Liver (tissue), 9 donors: Measurements from ENCODE around the gene SMARCC1. TPM values are rescaled to one million over a fixed set of nuclear protein-coding genes. Genes with fewer than 3 reads are reported as not detected.

ENCODE experiments used
- DNase-seq: peaks from one replicate; pipeline ENCODE4 v3.0.0-alpha.2; 2017; ENCODE audit warnings: low spot score
- H3K27ac ChIP-seq, 2 donors: one replicate each; pipeline ENCODE4 v1.7.0; 2013; ENCODE audit warnings: inconsistent platforms in 2 of 2, low read length in 2 of 2, control low read depth in 1 of 2, low read depth in 1 of 2, mild to moderate bottlenecking in 1 of 2
- H3K27me3 ChIP-seq, 4 donors: one replicate each; pipeline versions ENCODE4 v1.6.1 to v1.7.0; 2013; ENCODE audit warnings: low read length in 3 of 4, inconsistent platforms in 1 of 4, mild to moderate bottlenecking in 1 of 4, moderate library complexity in 1 of 4; ENCODE audit not compliant: control insufficient read depth in 4 of 4, insufficient read depth in 4 of 4
- H3K36me3 ChIP-seq, 4 donors: one replicate each; pipeline versions ENCODE4 v1.6.1 to v1.7.0; 2013; ENCODE audit warnings: low read length in 3 of 4, mild to moderate bottlenecking in 3 of 4, low read depth in 1 of 4, moderate library complexity in 1 of 4; ENCODE audit not compliant: control insufficient read depth in 4 of 4, insufficient read depth in 3 of 4
- H3K4me1 ChIP-seq, 4 donors: one replicate each; pipeline versions ENCODE4 v1.6.1 to v1.7.0; 2013; ENCODE audit warnings: low read length in 3 of 4, mild to moderate bottlenecking in 3 of 4, moderate library complexity in 1 of 4; ENCODE audit not compliant: control insufficient read depth in 4 of 4, insufficient read depth in 4 of 4
- H3K4me3 ChIP-seq, 3 donors: one replicate each; pipeline versions ENCODE4 v1.6.1 to v1.7.0; 2013; ENCODE audit warnings: low read length in 3 of 3, control low read depth in 1 of 3, low read depth in 1 of 3, mild to moderate bottlenecking in 1 of 3
- H3K9ac ChIP-seq, 2 donors: one replicate each; pipeline ENCODE4 v1.7.0; 2013; ENCODE audit warnings: low read length in 2 of 2, mild to moderate bottlenecking in 2 of 2, moderate library complexity in 2 of 2, control low read depth in 1 of 2, low read depth in 1 of 2
- H3K9me3 ChIP-seq, 4 donors: one replicate each; pipeline versions ENCODE4 v1.6.1 to v1.7.0; 2013; ENCODE audit warnings: low read length in 3 of 4; ENCODE audit not compliant: control insufficient read depth in 4 of 4
- ATF3 ChIP-seq: IDR thresholded peaks from 2 replicates; pipeline ENCODE4 v1.6.1; 2016; ENCODE audit warnings: antibody characterized with exemption
- EGR1 ChIP-seq, 2 donors: IDR thresholded peaks; 2 replicates each; pipeline ENCODE4 v1.6.1; 2016 to 2018; ENCODE audit warnings: antibody characterized with exemption in 2 of 2, low read depth in 2 of 2
- FOXA1 ChIP-seq: IDR thresholded peaks from 2 replicates; pipeline ENCODE4 v1.6.1; 2016; ENCODE audit warnings: antibody characterized with exemption
- FOXA2 ChIP-seq: IDR thresholded peaks from 2 replicates; pipeline ENCODE4 v1.6.1; 2016; ENCODE audit warnings: antibody characterized with exemption
- GABPA ChIP-seq, 2 donors: IDR thresholded peaks in 1 of 2; conservative IDR thresholded peaks in 1 of 2; 2 replicates each; pipeline ENCODE4 v1.6.1; 2016; ENCODE audit warnings: antibody characterized with exemption in 2 of 2, mild to moderate bottlenecking in 1 of 2, moderate library complexity in 1 of 2
- HNF4G ChIP-seq: IDR thresholded peaks from 2 replicates; pipeline ENCODE4 v1.6.1; 2016; ENCODE audit warnings: antibody characterized with exemption
- NR2F2 ChIP-seq: IDR thresholded peaks from 2 replicates; pipeline ENCODE4 v1.6.1; 2016; ENCODE audit warnings: antibody characterized with exemption
- RAD21 ChIP-seq, 2 donors: IDR thresholded peaks; 2 replicates each; pipeline ENCODE4 v1.6.1; 2016; ENCODE audit warnings: antibody characterized with exemption in 2 of 2, mild to moderate bottlenecking in 2 of 2
- TAF1 ChIP-seq: conservative IDR thresholded peaks from 2 replicates; pipeline ENCODE4 v1.6.1; 2016; ENCODE audit warnings: antibody characterized with exemption, mild to moderate bottlenecking
- ZBTB33 ChIP-seq: IDR thresholded peaks from 2 replicates; pipeline ENCODE4 v1.6.1; 2016; ENCODE audit warnings: antibody characterized with exemption
- WGBS: extraction: QIAGEN DNeasy Blood & Tissue Kit; methylation state at CpG from one replicate; pipeline ENCODE4 v1.1.7; 2013; 5-methylcytosine and 5-hydroxymethylcytosine counted together
- polyA plus RNA-seq, 2 donors: library from polyadenylated mRNA; stranded (reverse) in 1 of 2; unstranded in 1 of 2; fragments of 200-250 nt in 1 of 2; fragments of >200 nt in 1 of 2; fragmentation: Nextera tagmentation in 1 of 2; extraction: Ambion mirVana in 1 of 2; gene quantifications; one replicate each; pipeline versions ENCODE4 v1.2.1 to v1.2.3, GENCODE V29; 2013 to 2015
- total RNA-seq, 2 donors: library from RNA; depleted of rRNA; stranded (reverse); fragments of >200 nt; gene quantifications; one replicate each; pipeline ENCODE4 v1.2.3, GENCODE V29; 2014
- TF ChIP-seq, protein P1 (sequence below): IDR thresholded peaks from 2 replicates; pipeline ENCODE4 v1.6.1; 2016; ENCODE audit warnings: antibody characterized with exemption, mild to moderate bottlenecking
- TF ChIP-seq, protein P2 (sequence below): fragments of 150-350 bp; IDR thresholded peaks from 2 replicates; pipeline ENCODE4 v1.5.1; 2017; ENCODE audit warnings: improper control_type of control experiment, low read depth, low read length; ENCODE audit not compliant: missing input control
- donor health status: healthy.
- donor health status: healthy.
- donor health status: healthy.
- donor health status: healthy.
- donor health status: healthy.

SMARCC1 gene
- total and polyA plus RNA-seq, 4 donors, result 6.6 to 19.8 (median 12.6) TPM

DNA sequence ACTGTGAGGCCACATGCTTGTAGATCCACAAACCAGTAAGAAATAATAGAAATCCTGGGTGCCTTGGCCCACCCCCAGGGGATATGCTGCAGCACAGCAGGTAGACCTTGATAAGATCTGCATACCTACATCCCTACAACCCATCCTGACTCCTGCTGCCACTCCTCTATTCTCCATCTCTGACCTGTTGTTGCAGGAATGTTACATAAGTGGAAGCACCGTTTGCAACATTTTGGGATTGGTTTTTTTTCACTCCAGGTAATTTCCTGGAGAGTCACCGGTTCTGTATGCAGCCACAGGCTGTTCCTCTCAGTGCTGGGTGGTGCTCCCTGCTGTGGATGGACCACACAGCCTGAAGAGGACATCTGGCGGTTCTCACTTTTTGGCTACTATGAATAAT is 186.9 kb downstream of the SMARCC1 start:
- H3K36me3 ChIP-seq, result peaks cover 1 to 28% (median 16%) of the 10 kb centered on the region in 4 donors
- H3K9ac ChIP-seq, result no peak overlapping the region
- no peak overlapping the region for H3K27ac ChIP-seq
- TF ChIP-seq FOXA1 (no peak), NR2F2 (no peak), ZBTB33 (no peak), EGR1 (IDR thresholded peaks at IDR 0.05; ENCODE audit: low read depth in 2 of 2) (no peak)
- no peaks in the 10 kb centered on the region for H3K9me3 ChIP-seq
- DNase-seq, result no peak
- H3K4me3 ChIP-seq, result no peak overlapping the region
- H3K4me1 ChIP-seq, result no peaks in the 10 kb centered on the region
- WGBS, result 81% methylated on average over 3 of the region's 3 CpGs
- no peaks in the 10 kb centered on the region for H3K27me3 ChIP-seq

DNA sequence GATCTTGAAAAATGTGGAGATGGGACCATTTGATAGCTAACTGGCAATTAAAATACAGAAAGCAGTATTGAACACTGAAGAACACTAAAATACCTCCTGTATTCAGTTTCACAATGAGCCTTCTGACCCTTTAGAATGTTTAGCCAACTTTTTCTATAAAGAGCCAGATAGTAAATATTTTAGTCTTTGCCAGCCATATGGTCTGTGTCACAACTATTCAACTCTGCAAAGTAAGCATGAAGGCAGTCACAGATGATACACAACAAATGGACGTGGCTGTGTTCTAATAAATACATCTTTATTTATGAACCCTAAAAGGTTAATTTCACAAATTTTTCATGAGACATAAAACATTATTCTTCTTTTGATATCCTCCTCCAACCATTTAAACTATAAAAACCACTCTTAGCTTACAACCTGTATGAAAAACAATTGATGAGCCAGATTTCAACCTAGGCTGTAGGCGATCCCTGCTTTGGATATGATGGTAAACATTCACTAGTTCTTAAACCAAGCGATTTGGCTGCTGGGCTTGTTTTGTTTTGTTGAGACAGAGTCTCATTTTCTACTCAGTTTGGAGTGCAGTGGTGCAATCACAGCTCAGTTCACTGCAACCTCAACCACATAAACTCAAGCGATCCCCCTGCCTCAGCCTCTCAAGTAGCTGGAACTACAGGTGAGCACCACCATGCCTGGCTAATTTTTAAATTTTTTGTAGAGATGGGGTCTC is 189.5 kb downstream of the SMARCC1 start:
- Histone ChIP-seq H3K4me3 (no peak overlapping the region), H3K27me3 (no peaks in the 10 kb centered on the region), H3K9ac (no peak overlapping the region), H3K9me3 (no peaks in the 10 kb centered on the region), H3K36me3 (peaks cover 9 to 39% (median 25%) of the 10 kb centered on the region in 4 donors), H3K4me1 (no peaks in the 10 kb centered on the region), H3K27ac (no peak overlapping the region)
- no peak for DNase-seq
- 94% methylated on average over 4 of the region's 4 CpGs for WGBS
- TF ChIP-seq FOXA2, result no peak
- no peak for TF ChIP-seq EGR1 (IDR thresholded peaks at IDR 0.05; ENCODE audit: low read depth in 2 of 2)
- no peak for TF ChIP-seq HNF4G
- no peak for TF ChIP-seq ZBTB33

GRCh38 chr3:47590216-47590615 is 191.5 kb downstream of the SMARCC1 start:
- H3K9me3 ChIP-seq, result no peaks in the 10 kb centered on the region
- TF ChIP-seq ATF3 (no peak), FOXA2 (no peak), FOXA1 (no peak), EGR1 (IDR thresholded peaks at IDR 0.05; ENCODE audit: low read depth in 2 of 2) (no peak), RAD21 (IDR thresholded peaks at IDR 0.05) (no peak), TAF1 (no peak), HNF4G (no peak), GABPA (IDR thresholded peaks at IDR 0.05 in 1 of 2, conservative IDR thresholded peaks at IDR 0.05 in 1 of 2) (no peak)
- TF ChIP-seq, protein P1, sequence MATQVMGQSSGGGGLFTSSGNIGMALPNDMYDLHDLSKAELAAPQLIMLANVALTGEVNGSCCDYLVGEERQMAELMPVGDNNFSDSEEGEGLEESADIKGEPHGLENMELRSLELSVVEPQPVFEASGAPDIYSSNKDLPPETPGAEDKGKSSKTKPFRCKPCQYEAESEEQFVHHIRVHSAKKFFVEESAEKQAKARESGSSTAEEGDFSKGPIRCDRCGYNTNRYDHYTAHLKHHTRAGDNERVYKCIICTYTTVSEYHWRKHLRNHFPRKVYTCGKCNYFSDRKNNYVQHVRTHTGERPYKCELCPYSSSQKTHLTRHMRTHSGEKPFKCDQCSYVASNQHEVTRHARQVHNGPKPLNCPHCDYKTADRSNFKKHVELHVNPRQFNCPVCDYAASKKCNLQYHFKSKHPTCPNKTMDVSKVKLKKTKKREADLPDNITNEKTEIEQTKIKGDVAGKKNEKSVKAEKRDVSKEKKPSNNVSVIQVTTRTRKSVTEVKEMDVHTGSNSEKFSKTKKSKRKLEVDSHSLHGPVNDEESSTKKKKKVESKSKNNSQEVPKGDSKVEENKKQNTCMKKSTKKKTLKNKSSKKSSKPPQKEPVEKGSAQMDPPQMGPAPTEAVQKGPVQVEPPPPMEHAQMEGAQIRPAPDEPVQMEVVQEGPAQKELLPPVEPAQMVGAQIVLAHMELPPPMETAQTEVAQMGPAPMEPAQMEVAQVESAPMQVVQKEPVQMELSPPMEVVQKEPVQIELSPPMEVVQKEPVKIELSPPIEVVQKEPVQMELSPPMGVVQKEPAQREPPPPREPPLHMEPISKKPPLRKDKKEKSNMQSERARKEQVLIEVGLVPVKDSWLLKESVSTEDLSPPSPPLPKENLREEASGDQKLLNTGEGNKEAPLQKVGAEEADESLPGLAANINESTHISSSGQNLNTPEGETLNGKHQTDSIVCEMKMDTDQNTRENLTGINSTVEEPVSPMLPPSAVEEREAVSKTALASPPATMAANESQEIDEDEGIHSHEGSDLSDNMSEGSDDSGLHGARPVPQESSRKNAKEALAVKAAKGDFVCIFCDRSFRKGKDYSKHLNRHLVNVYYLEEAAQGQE, result no peak
- TF ChIP-seq, protein P2, sequence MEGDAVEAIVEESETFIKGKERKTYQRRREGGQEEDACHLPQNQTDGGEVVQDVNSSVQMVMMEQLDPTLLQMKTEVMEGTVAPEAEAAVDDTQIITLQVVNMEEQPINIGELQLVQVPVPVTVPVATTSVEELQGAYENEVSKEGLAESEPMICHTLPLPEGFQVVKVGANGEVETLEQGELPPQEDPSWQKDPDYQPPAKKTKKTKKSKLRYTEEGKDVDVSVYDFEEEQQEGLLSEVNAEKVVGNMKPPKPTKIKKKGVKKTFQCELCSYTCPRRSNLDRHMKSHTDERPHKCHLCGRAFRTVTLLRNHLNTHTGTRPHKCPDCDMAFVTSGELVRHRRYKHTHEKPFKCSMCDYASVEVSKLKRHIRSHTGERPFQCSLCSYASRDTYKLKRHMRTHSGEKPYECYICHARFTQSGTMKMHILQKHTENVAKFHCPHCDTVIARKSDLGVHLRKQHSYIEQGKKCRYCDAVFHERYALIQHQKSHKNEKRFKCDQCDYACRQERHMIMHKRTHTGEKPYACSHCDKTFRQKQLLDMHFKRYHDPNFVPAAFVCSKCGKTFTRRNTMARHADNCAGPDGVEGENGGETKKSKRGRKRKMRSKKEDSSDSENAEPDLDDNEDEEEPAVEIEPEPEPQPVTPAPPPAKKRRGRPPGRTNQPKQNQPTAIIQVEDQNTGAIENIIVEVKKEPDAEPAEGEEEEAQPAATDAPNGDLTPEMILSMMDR, result no peak
- no peaks in the 10 kb centered on the region for H3K4me1 ChIP-seq
- WGBS, result 88% methylated on average over 2 of the region's 2 CpGs
- no peak for DNase-seq
- no peak overlapping the region for H3K27ac ChIP-seq
- H3K9ac ChIP-seq, result no peak overlapping the region
- peaks cover 9 to 39% (median 36%) of the 10 kb centered on the region in 4 donors for H3K36me3 ChIP-seq
- no peaks in the 10 kb centered on the region for H3K27me3 ChIP-seq
- H3K4me3 ChIP-seq, result no peak overlapping the region
